Keratinocyte (primary cell): ENCODE results near the gene TMEM53. TPM values are rescaled to one million over a fixed set of nuclear protein-coding genes. Genes with fewer than 3 reads are reported as not detected.

ENCODE experiments used
- DNase-seq: peaks from one replicate; pipeline ENCODE4 v3.0.0-alpha.2; 2011; ENCODE audit warnings: low read depth, missing footprints, low spot score
- FAIRE-seq: peaks from 2 replicates; lab custom pipeline; 2011; peaks lifted over from hg19 to GRCh38; lab: Jason Lieb, UNC
- H2AFZ ChIP-seq: 2 replicates; pipeline ENCODE4 v1.6.0; 2012; ENCODE audit warnings: low read length, control low read depth, inconsistent platforms; ENCODE audit not compliant: control insufficient read depth
- H3K27ac ChIP-seq: 2 replicates; pipeline ENCODE4 v1.5.1; 2011; ENCODE audit warnings: low read length; ENCODE audit not compliant: control insufficient read depth, insufficient read depth
- H3K27me3 ChIP-seq: 3 replicates; pipeline ENCODE4 v1.6.0; 2011; ENCODE audit warnings: low read length; ENCODE audit not compliant: control insufficient read depth, insufficient read depth; ENCODE audit errors: extremely low read depth
- H3K36me3 ChIP-seq, 2 experiments: 2 replicates in 1 of 2; 3 replicates in 1 of 2; pipeline ENCODE4 v1.5.1; 2011; ENCODE audit warnings: low read length in 2 of 2, mild to moderate bottlenecking in 1 of 2; ENCODE audit not compliant: control insufficient read depth in 2 of 2, insufficient read depth in 2 of 2; ENCODE audit errors: extremely low read depth in 1 of 2
- H3K4me1 ChIP-seq: 3 replicates; pipeline ENCODE4 v1.5.1; 2011; ENCODE audit warnings: low read length; ENCODE audit not compliant: control insufficient read depth, insufficient read depth; ENCODE audit errors: extremely low read depth
- H3K4me2 ChIP-seq: 3 replicates; pipeline ENCODE4 v1.6.0; 2011; ENCODE audit warnings: low read depth, low read length; ENCODE audit not compliant: control insufficient read depth, insufficient read depth; ENCODE audit errors: extremely low read depth
- H3K4me3 ChIP-seq, 3 experiments: fragments of 200-600 bp in 1 of 3; sonication (generic) in 1 of 3; 2 replicates in 2 of 3; 3 replicates in 1 of 3; pipeline ENCODE4 v1.5.1; 2011 to 2016; ENCODE audit warnings: low read length in 3 of 3, mild to moderate bottlenecking in 3 of 3, control low read depth in 2 of 3, inconsistent platforms in 1 of 3, low read depth in 1 of 3, mixed read lengths in 1 of 3, mixed run types in 1 of 3, moderate library complexity in 1 of 3; ENCODE audit not compliant: control insufficient read depth in 2 of 3, insufficient read depth in 2 of 3; ENCODE audit errors: extremely low read depth in 1 of 3
- H3K79me2 ChIP-seq: 2 replicates; pipeline ENCODE4 v1.6.0; 2012; ENCODE audit warnings: low read length; ENCODE audit not compliant: control insufficient read depth, insufficient read depth
- H3K9ac ChIP-seq: 3 replicates; pipeline ENCODE4 v1.6.0; 2011; ENCODE audit warnings: low read length; ENCODE audit not compliant: control insufficient read depth, insufficient read depth; ENCODE audit errors: extremely low read depth
- H3K9me1 ChIP-seq: 3 replicates; pipeline ENCODE4 v1.6.0; 2011; ENCODE audit warnings: low read length; ENCODE audit not compliant: control insufficient read depth, insufficient read depth; ENCODE audit errors: extremely low read depth
- H3K9me3 ChIP-seq: 2 replicates; pipeline ENCODE4 v1.5.1; 2012; ENCODE audit warnings: low read depth, low read length; ENCODE audit not compliant: control insufficient read depth
- H4K20me1 ChIP-seq: 3 replicates; pipeline ENCODE4 v1.6.0; 2011; ENCODE audit warnings: low read length; ENCODE audit not compliant: control insufficient read depth, insufficient read depth; ENCODE audit errors: extremely low read depth
- EZH2 ChIP-seq: IDR thresholded peaks from one replicate; pipeline ENCODE4 v1.6.1; 2012; ENCODE audit warnings: inconsistent platforms, mild to moderate bottlenecking, low read length, moderate library complexity
- dilution Hi-C: fragments of 300-500 bp; cut with MboI; formaldehyde crosslinking; loops from one replicate; pipeline ENCODE4 v1.7.0; 2020; ENCODE audit warnings: low sequenced_read_pairs; ENCODE audit not compliant: extremely low pct_ligation_motif_present
- polyA plus RNA-seq, 5 experiments: library from polyadenylated mRNA; depleted of rRNA in 3 of 5; stranded (reverse) in 3 of 5; stranded (forward) in 1 of 5; unstranded in 1 of 5; fragments of >200 nt; gene quantifications; 1 replicate in 1 of 5; 2 replicates in 3 of 5; 3 replicates in 1 of 5; pipeline versions ENCODE4 v1.2.1 to v1.2.3, GENCODE V29; 2011 to 2012; ENCODE audit warnings: missing spikeins in 2 of 5, low read depth in 1 of 5, low replicate concordance in 1 of 5
- TF ChIP-seq, protein P1 (sequence below), 3 experiments: IDR thresholded peaks in 1 of 3; conservative IDR thresholded peaks in 1 of 3; optimal IDR thresholded peaks in 1 of 3; 2 replicates in 2 of 3; 3 replicates in 1 of 3; pipeline versions ENCODE3 to v1.5.1; 2011; ENCODE audit warnings: low read length in 3 of 3, mild to moderate bottlenecking in 3 of 3, moderate library complexity in 2 of 3, control low read depth in 1 of 3, inconsistent platforms in 1 of 3; ENCODE audit not compliant: insufficient read depth in 2 of 3; ENCODE audit errors: extremely low read depth in 1 of 3

The TMEM53 gene
- polyA plus RNA-seq, 1 donor (not counting 4 experiments of a cell fraction or from before 2014, with no cell fraction given): 5.6 TPM

DNA sequence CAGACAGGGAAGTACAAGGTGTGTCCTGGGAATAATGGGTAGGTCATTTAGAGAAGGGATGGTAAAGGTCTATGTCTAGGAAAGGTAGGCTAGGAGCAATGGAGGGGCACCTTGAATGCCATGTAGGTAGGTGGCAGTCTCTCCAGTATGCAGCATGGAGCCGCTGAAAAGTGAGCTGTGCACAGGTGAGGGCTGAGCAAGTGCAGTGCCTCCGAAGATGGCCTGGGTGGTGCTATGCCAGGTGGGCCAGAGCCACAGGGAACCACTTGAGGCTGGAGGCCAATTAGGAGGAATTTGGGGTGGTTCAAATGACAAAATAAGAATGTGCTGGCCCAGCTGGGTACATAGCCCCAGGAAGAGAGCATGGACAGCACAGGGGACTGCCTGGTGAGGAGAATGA lies 31.7 kb upstream of the TMEM53 start:
- TF ChIP-seq, protein P1, sequence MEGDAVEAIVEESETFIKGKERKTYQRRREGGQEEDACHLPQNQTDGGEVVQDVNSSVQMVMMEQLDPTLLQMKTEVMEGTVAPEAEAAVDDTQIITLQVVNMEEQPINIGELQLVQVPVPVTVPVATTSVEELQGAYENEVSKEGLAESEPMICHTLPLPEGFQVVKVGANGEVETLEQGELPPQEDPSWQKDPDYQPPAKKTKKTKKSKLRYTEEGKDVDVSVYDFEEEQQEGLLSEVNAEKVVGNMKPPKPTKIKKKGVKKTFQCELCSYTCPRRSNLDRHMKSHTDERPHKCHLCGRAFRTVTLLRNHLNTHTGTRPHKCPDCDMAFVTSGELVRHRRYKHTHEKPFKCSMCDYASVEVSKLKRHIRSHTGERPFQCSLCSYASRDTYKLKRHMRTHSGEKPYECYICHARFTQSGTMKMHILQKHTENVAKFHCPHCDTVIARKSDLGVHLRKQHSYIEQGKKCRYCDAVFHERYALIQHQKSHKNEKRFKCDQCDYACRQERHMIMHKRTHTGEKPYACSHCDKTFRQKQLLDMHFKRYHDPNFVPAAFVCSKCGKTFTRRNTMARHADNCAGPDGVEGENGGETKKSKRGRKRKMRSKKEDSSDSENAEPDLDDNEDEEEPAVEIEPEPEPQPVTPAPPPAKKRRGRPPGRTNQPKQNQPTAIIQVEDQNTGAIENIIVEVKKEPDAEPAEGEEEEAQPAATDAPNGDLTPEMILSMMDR (optimal IDR thresholded peaks at IDR 0.05 in 1 of 3, IDR thresholded peaks at IDR 0.05 in 1 of 3, conservative IDR thresholded peaks at IDR 0.05 in 1 of 3; ENCODE audit: extremely low read depth in 1 of 3, insufficient read depth in 2 of 3, low read length in 3 of 3): no peak
- Histone ChIP-seq H3K27ac (no peak overlapping the region), H3K36me3 (no peaks in the 10 kb centered on the region), H3K4me1 (peaks cover 21% of the 10 kb centered on the region), H3K9me3 (no peaks in the 10 kb centered on the region), H3K27me3 (no peaks in the 10 kb centered on the region), H3K9ac (no peak overlapping the region), H3K9me1 (no peaks in the 10 kb centered on the region), H2AFZ (no peak overlapping the region), H3K4me2 (no peak overlapping the region), H4K20me1 (no peaks in the 10 kb centered on the region), H3K79me2 (no peaks in the 10 kb centered on the region), H3K4me3 (no peak overlapping the region)
- dilution Hi-C loops: no loop called here
- FAIRE-seq (no peak), DNase-seq (no peak)

DNA sequence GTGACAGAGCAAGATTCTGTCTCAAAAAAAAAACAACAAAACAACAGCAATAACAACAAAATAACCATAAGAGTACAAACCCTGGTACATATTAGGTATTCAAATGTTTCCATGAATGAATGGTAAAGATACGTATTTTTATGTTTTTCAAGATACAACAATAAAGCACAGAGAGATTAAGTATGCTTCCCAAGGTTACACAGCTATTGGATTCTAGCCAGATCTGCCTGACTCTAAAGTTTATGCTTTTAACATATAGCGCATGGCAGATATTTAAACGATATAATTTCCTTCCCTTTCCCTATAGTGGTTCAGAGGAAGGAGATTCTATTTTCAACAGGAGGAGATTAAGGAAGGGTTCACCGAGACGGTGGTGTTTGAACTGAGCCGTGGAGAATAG lies 31.2 kb upstream of the TMEM53 start:
- H3K27ac ChIP-seq: no peak overlapping the region
- no peak overlapping the region for H3K4me2 ChIP-seq
- no peak overlapping the region for H3K9ac ChIP-seq
- no peak for DNase-seq
- dilution Hi-C loops: no loop called here
- H3K9me1 ChIP-seq: no peaks in the 10 kb centered on the region
- no peaks in the 10 kb centered on the region for H3K36me3 ChIP-seq
- H3K9me3 ChIP-seq: no peaks in the 10 kb centered on the region
- no peak for FAIRE-seq
- no peaks in the 10 kb centered on the region for H3K79me2 ChIP-seq
- no peaks in the 10 kb centered on the region for H3K27me3 ChIP-seq
- H3K4me1 ChIP-seq: peaks cover 21% of the 10 kb centered on the region
- no peak overlapping the region for H3K4me3 ChIP-seq
- H4K20me1 ChIP-seq: no peaks in the 10 kb centered on the region
- no peak for TF ChIP-seq EZH2
- TF ChIP-seq, protein P1 (optimal IDR thresholded peaks at IDR 0.05 in 1 of 3, IDR thresholded peaks at IDR 0.05 in 1 of 3, conservative IDR thresholded peaks at IDR 0.05 in 1 of 3; ENCODE audit: extremely low read depth in 1 of 3, insufficient read depth in 2 of 3, low read length in 3 of 3): no peak
- no peak overlapping the region for H2AFZ ChIP-seq
